HG02884 (cell line): ENCODE results near the gene CSMD2.

ENCODE experiments used
- ATAC-seq: cut with Tn5 transposase; IDR thresholded peaks from one replicate; pipeline ENCODE4 v1.9.1; 2021; ENCODE audit warnings: mild to moderate bottlenecking, moderate library complexity; ENCODE audit not compliant: unreplicated experiment

CSMD2 gene

DNA sequence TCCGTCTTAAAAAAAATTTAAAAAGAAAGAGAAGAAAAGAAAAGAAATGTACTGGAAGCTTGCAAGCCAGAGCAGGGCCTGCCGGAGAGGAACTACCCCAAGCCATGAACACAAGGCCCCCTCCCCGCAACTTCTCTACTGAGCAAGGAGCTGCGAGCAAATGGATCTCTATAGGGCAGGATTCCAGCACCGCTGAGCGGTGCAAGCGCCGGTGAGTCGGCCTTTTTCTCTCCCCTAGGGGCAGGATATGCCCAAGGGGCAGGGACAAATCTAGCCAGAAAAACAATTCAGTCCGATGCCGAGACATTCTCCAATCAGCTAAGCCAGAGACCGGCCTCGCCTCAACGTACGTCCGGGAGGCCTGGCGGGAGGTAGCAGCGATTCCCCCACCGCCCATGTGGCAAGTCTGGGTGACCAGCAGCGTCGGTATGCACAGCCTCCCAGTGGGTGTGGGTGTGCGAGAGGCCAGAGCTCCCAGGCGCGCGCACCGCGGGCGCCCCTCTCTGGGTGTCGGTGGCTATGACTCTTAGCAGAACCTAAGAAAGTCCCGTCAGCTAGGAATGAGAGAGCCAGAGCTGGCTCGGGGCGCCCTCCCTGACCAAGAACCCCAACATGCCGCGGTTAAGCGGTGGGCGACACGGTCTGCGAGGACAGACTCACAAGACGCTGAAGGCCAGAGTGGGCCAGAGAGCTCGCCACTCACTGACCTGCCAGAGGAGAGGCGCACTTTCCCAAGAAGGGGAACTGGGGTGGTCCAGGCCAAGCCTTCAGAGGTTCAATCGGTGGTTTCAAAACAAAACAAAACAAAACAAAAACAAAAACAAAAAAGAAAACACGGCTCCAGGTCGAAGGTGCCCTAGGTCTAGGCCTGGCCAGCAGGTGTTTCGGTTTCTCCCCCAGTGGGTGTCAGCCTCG is 1.9 kb downstream of the CSMD2 start:
- ATAC-seq: no peak

DNA sequence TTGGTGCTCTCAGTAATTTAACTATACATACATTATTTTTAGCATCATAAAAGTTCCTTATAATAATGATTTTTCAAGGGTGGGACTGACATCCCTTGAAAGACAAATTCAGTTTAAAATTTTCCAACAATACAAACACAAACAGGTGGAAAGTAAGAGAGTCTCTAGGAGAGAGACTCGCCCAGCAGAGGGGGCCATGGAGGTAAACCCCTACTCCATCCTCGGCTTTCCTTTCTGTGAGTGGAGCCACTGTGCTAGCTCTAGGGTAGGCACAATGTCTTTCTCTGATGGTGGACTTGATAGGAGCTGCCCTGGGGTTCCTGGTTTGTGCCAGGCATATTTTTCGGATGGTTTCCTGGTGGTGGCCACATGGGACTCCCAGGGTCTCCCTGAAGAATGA is 8.3 kb downstream of the CSMD2 start:
- no peak for ATAC-seq

DNA sequence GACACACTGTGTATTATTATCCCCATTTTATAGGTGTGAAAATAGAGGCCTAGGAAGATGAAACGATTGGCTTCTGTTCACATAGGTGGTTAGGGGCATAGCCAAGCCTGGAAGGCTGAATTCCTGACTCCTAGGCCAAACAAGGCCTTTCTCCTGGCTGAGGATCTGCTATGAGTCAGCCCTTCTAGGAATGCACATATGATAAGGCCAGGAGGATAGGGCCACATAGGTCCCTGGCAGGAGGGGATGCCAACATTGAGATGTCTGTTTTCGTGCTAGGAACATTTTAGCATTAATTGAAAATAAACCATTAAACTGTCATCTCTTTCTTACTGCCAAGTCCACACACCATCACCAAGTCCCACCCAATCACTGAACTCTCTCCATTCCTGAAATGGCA is 9.2 kb downstream of the CSMD2 start:
- ATAC-seq: no peak

DNA sequence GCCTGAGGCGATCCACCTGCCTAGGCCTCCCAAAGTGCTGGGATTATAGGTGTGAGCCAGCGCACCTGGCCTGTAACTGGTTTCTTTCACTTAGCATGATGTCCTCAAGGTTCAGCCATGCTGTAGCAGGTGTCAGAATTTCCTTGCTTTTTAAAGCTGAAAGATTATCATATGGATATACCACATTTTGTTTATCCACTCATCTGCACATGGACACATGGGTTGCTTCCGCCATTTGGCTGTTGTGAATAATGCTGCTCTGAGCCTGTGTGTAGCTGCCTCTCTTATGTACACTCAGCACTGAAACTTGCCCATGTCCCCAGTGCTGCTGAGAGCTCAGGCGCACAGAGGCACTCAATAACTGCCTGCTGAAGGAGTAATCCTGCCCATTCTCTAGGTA is 11.8 kb downstream of the CSMD2 start:
- no peak for ATAC-seq

DNA sequence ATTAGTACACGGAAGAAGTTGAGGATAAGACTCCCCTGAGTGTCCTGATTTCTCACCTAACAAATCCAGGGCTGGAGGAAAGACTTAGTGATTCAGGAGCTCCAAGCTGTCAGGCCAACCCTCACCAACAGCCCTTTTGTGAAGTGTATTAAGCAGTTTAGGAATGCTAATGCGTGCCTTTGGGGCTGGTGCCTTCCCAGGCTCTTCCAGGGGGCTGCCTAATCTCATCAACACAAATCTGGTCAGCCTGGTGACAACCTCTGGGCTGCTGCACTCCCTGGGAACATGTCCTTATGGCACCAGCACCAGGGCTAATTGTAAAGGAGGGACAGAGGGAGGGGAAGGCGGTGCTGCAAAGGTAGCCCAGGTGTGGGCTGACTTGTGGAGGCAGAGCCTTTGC is 15.5 kb downstream of the CSMD2 start:
- no peak for ATAC-seq

DNA sequence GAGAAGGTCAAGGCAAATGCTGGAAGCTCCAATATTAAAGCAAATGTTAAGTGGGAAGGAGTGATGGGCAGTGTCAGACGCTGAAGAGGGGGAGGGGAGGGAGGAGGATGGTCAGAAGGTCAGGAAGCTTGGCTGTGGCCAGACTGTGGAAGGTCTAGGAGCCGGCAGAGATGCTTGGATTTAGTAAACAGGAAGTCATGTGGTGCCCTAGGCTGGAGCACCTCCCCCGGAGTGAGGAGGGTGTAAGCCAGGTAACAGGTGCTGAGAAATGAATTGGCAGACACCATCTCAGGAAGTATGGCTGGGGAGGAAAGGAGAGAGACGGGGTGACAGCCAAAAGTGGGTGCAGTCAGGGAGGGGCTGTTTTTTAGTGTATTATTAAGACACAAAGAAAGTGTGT is 17.7 kb downstream of the CSMD2 start:
- no peak for ATAC-seq

DNA sequence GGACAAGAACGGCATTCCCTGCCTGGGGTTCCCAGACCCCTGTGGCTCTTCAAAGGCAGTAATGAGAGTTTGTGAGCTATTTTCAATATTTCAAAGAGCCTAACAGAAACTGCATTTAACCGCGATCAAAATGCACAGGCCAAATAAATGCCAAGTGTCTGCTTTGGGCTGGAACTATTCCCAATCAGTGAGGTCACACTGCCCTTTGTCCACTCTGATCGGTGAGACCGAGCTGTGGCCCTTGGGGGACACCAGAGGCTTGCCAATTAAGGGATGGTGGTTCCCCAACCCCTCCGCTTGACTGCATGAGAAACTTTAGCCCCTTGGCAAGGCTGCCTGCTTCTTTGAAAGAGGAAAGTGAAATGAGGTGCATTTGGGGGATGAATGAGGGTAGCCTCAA is 20.3 kb downstream of the CSMD2 start:
- no peak for ATAC-seq

DNA sequence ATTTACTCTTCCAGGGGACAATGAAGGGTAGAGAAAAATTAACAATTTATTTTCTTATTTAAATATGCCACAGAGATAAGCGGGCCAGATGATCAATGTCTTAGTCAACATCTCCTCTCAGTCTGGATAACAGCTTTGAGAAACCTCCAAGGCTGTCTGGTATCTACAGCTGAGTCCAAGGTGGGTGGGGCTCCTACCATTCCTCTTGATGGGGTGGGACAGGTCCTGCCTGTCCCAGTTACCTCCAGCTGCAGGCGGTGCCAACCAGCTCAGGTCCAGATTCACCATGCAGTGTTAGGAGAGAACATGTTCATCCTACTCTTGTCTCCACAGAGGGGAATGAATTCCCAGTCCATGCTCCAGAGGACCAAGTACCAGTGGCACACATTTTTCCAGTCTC is 21.1 kb downstream of the CSMD2 start:
- ATAC-seq: no peak

DNA sequence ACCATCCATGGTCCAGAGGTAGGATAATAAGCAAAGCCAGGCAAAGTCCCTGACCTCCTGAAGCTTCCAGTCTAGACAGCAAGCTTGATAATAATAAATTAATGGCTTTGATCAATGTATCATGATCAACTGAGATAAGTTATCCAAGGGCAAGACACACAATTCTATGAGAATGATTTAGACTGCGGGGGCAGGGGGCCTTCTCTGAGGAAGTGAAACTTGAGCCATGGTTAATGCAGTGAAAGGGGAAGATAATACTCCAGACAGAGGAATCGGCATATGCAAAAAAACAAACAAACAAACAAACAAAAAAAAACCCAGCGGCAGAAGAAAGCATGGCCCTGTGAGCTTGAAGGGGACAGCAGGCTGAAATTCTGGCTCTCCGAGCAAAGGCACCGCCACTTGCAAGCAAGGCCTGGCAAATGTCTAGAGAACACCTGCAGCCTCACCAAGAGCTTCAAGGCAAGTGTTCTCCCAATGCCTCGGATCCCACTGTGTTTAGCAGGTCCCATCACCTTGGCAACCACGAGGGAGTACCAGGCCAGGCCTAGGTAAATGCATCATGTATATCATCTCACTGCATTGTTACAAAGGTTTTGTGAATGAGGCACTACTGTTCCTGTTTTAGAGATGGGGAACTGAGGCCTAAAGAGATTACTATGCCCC is 24.9 kb downstream of the CSMD2 start:
- no peak for ATAC-seq

DNA sequence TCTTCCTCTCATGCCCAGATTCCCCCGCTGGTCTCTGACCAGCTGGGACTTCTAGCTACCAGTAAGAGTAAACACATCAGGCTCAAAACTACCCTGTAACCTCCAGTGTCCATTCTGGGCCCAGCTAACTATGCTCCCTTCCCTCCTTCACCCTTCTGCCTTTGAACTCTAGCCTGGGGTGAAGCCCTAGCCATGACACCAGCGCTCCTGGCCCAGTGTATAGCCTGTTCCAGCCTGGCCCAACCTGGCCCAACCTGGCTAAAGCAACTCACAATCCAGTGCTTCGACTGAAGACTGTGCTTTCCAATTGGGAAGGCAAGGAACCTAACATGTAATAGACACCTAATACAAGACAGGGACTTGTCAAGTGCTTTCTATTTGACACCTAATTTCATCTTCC is 27.6 kb downstream of the CSMD2 start:
- no peak for ATAC-seq

DNA sequence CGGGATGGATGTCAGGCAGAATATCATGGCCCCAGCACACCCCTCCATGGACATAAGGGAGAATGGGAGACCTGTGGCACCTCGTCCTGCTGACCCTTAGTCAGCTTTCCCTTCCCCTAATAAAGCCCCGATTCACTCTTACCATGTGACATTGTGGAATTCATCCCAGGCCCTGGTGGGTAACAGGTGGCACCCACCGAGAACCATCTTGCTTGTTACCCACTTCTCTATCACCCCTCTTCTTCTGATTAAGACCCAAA is 32.9 kb downstream of the CSMD2 start:
- no peak for ATAC-seq

DNA sequence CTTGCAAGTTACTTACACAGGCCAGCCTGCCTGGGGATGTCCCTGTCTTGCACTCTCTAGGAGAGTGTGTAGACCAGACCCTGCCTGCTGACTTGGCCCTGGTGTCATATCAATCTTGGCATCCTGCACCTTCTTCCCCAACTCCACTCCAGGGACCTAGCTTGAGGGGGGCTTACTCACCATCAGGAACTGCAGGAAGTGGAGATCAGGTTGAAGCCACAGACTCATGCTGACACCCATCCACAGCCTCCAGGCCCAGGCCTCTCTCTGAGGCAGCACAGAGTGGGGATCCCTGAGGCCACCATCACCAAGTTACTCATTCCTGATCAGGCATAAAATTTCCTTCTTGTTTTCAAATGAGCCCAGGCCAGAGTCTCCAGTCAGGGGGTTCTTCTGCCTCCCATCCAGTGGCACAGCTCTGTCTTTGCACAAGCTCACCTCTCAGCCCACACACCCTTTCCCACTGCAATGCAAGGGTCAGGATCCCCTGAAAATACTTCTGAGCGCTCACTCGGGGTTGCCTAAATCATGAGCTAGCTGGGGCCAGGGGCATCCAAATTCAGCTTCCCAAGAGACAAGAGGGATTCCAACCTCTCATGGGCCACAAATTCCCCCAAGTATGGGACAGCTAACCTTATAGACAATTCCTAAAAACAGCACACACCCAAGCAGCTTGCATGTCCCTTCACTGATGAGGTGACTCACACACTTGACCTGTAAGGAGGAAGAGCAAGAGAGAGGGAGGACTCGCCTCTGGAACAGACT is 33.5 kb downstream of the CSMD2 start:
- ATAC-seq: no peak

DNA sequence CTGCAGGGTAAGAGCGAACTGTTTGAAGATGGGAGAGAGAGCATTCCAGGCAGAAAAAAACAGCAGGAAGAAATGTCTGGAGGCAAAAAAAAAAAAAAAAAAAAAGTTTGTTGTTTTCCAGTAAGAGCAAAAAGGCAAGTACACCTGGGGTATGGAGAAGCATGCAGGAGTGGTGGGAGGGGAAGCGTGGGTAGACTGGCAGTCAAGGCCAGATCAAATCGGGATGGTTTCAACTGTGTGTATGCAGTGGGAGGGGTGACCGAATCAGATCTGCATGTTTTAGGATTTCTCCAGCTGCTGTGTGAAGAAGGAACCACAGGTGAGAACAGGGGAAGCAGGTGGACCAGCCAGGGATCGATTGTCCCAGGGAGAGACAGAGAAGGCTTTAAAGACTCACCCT is 34.7 kb downstream of the CSMD2 start:
- no peak for ATAC-seq

DNA sequence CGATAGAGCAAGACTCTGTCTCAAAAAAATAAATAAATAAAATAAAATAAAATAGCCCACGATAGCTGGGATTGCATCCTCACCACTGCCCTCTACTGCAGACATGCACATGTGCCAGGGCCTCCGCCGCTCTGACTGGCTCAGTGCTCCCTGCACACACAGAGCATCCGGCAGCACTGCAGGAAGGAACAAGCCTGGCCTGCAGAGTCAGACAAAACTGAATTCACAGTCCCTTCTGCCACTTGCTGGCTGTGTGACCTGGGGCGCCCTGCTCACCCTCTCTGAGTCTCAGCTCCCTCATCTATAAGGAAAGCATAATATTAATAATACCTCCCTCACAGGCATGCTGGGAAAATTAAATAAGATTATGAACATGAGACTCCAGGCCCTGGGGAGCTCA is 35.4 kb downstream of the CSMD2 start:
- ATAC-seq: no peak

DNA sequence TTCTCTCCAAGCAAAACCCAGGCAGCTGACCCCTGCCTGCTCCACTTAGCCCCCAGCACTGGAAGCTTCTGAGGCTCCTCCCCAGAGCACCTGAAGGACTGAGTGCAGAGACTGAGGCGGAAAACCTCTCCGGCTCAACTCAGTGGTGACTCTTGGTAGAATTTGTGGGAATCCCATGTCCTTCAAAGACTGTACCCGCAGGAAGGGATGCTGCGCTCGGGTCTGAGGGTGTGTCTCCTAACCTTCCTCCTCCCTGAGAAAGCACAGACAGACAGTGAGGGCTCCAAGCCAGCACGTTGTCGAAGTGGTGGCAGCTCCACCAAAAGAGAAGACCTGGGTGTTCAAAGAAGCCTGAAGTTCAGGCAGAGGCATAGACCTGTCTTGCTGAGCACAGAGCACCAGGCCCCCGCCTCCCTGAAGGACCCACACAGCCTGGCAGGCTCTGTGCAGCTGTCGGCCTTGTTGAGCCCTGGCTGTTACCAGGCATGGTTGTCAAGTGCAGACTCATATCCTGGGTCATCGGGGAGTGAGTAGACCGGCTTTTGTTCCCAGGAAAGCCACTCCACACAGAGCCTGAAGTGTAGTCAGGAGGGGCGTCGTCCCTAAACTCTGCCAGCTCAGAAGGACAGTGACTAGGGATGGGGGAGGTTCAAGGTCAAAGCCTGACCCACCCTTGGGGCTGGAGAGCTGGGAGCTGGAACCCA is 36.7 kb downstream of the CSMD2 start:
- no peak for ATAC-seq

DNA sequence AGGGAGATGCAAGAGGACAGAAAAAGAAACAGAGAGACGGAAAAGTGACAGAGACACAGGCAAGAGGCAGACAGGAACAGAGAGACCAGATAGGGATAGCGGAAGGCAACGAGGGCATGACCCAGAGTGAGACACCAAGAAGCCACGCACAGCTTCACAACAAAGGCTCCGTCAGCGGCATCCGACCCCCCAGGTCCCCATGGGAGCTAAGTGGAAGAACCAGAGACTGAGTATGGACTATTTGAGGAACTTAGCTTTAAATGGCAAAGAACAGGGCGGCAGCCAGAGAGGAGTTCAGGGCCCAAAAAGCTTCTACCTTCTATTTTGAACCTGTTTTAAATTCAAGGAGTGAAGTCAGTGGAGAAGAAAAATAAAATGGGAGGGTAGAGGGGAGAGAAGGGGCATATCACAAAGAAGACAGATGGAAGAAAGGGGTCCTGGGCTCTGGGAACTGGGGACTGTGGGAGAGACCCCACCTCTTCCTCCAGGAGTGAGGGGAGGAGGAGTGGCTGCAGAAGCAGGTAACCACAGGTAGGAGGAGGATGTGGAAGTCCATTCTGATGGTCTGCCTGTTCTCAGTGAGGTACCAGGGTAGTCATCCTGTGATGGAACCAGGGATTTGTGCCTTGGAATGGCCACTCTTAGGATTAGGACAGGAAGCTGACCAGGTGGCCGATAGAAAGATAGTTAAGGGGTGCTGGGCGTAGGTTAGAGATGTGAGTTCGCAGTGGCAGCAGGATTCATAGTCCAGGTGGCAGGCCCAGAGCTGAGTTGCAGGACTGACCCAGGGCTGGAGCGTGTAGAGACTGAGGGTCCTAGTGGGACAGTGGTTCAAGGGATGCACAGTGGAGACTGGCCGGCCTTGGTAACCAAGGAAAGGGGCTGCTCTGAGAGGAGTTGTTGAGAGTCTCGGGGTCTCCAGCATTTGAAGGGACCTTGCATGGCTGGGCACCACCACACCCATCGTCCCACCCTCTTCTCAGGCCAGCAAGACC is 37.7 kb downstream of the CSMD2 start:
- ATAC-seq: no peak

DNA sequence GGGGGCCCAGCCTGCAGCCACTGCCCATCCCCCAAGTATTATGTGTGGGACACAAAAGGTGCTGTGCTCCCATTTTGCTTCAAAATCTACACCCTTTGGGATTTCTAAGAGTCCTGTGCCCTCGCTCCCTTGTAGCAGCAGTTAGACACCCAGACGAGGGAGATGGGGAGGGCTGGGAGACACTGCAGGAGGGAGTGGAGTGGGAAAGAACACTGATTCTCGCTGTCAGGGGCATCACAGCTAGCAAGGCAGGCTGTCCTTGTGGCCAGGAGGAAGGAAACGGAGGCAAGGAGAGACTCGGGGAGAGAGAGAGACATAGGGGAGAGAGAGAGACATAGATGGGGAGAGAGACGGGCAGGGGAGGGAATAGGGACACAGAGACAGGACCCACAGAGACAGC is 38.5 kb downstream of the CSMD2 start:
- ATAC-seq: no peak

DNA sequence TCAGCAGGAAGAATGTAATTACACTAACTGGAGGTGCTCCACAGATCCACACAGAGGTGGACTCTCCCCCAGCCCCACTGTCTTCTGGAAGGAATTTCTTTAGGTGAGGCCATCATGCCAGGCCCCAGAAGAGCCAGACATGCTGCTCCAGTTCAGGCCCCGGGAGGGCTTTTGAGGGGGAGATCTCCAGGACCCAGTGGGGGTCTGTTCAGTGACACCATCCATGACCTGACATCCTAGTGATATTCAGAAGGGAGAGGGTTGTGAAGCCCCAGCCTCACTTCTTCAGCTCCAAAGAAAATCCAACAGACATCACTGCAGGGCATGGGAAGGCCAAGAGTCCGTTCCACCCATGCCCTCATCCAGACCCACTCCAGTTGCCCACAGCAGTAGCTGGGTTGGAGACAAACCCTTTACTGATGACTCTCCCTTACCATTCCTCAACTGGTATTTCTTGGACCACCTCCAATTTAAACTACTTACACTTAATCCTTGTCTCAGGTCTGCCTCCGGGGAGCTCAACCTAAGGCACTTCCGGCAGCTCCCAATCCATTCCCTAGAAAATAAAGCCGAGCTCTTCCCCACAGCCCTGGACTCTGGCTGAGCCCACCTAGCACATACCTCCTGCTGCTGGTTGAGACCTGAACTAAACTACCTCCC is 39.2 kb downstream of the CSMD2 start:
- ATAC-seq: no peak

DNA sequence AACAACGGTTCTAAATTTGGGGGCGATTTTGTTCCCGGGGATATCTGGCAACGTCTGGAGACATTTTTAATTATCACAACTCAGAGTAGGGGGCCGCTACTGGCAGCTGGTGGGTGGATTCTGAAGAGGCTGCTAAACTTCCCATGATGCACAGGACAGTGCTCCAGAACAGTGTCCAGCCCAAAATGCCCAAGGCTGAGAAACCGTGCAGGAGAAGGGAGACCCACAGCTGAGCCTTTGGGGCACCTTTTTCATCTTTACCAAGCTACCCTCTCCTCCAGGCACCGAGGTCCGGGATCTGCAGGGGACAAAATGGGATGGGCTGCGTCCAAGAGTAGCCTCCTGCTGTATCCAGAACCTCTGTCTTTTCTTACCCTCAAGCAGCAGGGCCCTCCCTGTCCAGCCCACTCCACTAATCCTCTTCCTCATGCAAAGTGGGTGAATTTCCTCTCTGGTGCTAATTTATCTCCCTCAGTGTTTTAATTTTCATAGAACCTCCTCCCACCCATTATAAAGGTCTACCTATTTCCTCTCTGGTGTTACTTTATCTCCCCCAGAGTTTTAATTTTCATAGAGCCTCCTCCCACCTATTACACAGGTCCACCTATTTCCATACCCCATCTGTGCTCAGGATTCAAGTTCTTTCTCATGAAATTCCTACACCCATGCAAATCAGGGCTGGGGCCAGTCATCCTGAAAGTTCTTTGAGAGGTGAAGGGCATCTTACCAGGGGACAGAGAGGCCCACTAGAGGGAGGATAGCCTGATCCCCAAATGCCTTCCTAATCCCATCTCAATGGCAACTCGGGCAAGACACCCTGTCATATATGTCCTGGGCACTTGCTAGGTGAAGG is 42.7 kb downstream of the CSMD2 start:
- no peak for ATAC-seq
